AG10803 (cell line): ENCODE data around the gene TUBG2.

Experiments used
- DNase-seq: peaks from one replicate; pipeline ENCODE4 v3.0.0; 2010; ENCODE audit warnings: low read depth
- H3K4me3 ChIP-seq: 2 replicates; pipeline ENCODE4 v1.5.1; 2011; ENCODE audit warnings: mild to moderate bottlenecking, low read length, control low read depth
- TF ChIP-seq, protein P1 (sequence below): conservative IDR thresholded peaks from 2 replicates; pipeline ENCODE4 v1.5.1; 2011; ENCODE audit warnings: mild to moderate bottlenecking, low read length, control low read depth, inconsistent platforms

Gene TUBG2

DNA sequence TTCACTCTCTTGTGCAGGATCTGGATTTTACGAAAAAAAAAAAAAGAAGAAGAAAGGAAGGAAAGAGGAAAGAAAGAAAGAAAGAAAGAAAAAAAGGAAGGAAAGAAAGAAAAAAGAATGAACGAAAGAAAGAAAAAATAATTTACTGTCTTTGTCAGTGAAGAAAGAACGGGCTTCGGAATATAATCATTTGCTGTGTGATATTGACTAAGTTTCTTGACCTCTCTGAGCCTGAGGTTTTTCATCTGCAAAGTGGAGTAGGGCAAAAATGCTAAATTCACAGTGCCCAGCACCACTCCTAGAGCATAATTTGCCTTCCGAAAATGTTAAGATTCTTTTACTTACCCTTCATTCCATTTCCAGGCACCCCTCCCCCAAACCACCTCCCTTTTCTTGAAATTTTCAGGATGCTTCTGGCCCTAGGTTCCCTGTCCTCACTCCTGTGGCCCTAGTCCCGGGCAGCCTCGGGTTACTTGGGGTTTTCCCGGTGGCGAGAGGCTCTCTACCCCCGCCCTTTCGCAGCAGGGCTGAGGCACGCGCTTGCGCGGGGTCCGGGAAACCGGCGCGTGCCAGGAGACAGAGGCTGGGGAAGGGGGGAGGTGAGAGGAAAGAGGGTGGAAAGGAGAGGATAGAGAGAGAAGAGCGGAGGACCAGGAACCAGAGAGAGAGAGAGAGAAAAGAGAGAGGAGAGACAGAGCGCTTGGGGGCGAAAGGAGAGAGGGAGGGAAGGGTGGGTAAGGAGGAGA lies 23.1 kb downstream of the TUBG2 start, which contains the start of gene CNTNAP1:
Gene CNTNAP1, plus strand, starts transcription at position 556 of the 746 bp plus-strand sequence. CDS start 299 bp downstream, outside the sequence.
- DNase-seq: peak; percentile 75

DNA sequence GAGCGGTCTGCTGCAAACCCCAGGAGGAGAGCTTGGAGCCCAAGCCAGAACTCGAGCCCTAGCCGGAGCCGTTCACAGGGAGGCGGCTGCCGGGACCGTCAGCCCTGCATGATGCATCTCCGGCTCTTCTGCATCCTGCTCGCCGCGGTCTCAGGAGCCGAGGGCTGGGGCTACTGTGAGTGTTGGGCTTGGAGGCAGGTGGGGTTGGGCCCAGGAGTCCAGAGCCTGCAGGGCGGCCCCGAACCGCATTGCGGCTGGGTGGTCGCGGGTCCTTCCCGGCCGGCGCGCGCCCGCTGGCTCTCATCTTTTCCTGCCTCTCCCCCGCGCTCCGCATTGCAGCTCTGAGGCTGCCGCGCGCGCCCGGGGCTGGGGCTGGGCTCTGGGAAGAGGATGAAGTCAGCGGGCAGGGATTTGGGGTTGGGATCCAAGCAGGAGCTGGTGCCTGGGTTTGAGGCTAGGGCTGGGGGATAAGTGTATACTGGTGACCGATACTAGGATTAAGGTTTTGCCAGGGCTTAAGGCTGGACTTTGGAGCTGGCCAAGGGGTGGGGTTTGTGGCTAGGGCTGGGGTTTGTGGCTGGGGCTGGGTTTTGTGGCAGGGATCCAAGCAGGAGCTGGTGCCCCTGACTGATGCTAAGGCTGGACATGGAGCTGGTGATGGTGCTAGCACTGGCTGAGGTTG lies 23.8 kb downstream of the TUBG2 start:
- TF ChIP-seq, protein P1, sequence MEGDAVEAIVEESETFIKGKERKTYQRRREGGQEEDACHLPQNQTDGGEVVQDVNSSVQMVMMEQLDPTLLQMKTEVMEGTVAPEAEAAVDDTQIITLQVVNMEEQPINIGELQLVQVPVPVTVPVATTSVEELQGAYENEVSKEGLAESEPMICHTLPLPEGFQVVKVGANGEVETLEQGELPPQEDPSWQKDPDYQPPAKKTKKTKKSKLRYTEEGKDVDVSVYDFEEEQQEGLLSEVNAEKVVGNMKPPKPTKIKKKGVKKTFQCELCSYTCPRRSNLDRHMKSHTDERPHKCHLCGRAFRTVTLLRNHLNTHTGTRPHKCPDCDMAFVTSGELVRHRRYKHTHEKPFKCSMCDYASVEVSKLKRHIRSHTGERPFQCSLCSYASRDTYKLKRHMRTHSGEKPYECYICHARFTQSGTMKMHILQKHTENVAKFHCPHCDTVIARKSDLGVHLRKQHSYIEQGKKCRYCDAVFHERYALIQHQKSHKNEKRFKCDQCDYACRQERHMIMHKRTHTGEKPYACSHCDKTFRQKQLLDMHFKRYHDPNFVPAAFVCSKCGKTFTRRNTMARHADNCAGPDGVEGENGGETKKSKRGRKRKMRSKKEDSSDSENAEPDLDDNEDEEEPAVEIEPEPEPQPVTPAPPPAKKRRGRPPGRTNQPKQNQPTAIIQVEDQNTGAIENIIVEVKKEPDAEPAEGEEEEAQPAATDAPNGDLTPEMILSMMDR: no peak
- peak; percentile 63 for DNase-seq
- H3K4me3 ChIP-seq: peak overlapping the region; percentile 73

More for the DNA sequence above, 23.1 kb downstream of the TUBG2 start, which contains the start of gene CNTNAP1:
- H3K4me3 ChIP-seq: peak within 1 kb of the TSS; percentile 73
- TF ChIP-seq, protein P1: no peak

- DNase-seq: no peak
- TF ChIP-seq, protein P1: no peak
- peak overlapping the region; percentile 73 for H3K4me3 ChIP-seq
These were observed 24.4 kb downstream of the TUBG2 start for GRCh38 chr17:42683407-42684034.

GRCh38 chr17:42684929-42685556 lies 26.0 kb downstream of the TUBG2 start:
- no peak for DNase-seq
- TF ChIP-seq, protein P1: no peak
- no peak overlapping the region for H3K4me3 ChIP-seq

- no peak for DNase-seq
- H3K4me3 ChIP-seq: no peak overlapping the region
- TF ChIP-seq, protein P1: no peak
These were observed 26.7 kb downstream of the TUBG2 start for GRCh38 chr17:42685831-42686230.

DNA sequence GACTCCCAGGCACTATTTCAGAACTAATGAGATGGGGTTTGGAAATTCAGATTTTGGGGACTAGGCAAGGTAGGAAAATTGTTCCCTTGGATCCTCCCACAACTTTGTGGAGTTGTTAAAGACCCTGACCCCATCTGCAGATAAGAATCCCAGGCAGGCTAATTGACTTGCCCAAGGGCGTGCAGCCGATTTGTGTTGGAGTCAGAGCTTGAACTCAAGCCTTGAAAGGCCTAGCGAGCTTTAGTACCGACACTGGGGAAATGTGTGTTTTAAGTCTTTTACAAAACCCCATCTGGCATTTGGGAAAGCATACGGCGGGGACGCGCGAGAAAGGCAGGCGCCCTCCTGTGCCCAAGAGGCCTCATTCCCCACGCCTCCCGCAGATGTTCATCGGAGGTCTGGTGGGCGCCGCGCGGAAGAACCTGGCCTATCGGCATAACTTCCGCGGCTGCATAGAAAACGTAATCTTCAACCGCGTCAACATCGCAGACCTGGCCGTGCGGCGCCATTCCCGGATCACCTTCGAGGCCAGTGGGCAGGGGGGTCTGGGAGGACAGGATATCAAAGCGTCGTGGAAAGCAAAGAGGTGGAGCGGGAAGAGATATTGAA lies 27.5 kb downstream of the TUBG2 start:
- TF ChIP-seq, protein P1: no peak
- no peak overlapping the region for H3K4me3 ChIP-seq
- DNase-seq: no peak
